K562 (cell line): Measurements from ENCODE around the gene SLC25A18. TPM values are rescaled to one million over a fixed set of nuclear protein-coding genes. Genes with fewer than 3 reads are reported as not detected.
A peak's percentile ranks its signal among the peaks of the same experiment; 100 is the strongest.

Source experiments
- ATAC-seq: fragments of 200-7000 bp; cut with Tn5 transposase; 3 replicates; pipeline ENCODE4 v1.9.1; 2020; ENCODE audit warnings: moderate library complexity
- BruUV-seq: library from RNA; stranded (reverse); fragments of 400-500 nt; replicated peaks from 2 replicates; lab custom pipeline; 2021; lab: Mats Ljungman, UMichigan
- CTCF ChIA-PET: fragments of 300-600 bp; formaldehyde crosslinking; extraction: SDS; loops from one replicate; lab custom pipeline; 2021; ENCODE audit warnings: low intra/inter-chr PET ratio; lab: Yijun Ruan, JAX
- POLR2A ChIA-PET: fragments of 300-600, 350-650 bp; sonication (Branson Sonifier 250); formaldehyde crosslinking; extraction: SDS; loops from one replicate; lab custom pipeline; 2021; ENCODE audit warnings: antibody characterized with exemption, inconsistent platforms; lab: Yijun Ruan, JAX
- DNase-seq, 4 experiments: peaks; one replicate each; pipeline versions ENCODE4 v3.0.0 to v3.0.0-alpha.2; 2011 to 2018; ENCODE audit warnings: low spot score in 3 of 4, mixed read lengths in 3 of 4; ENCODE audit errors: extremely low read depth in 1 of 4
- FAIRE-seq: peaks from 2 replicates; lab custom pipeline; 2011; peaks lifted over from hg19 to GRCh38; lab: Jason Lieb, UNC
- H2AFZ ChIP-seq: 2 replicates; pipeline ENCODE4 v1.6.0; 2011; ENCODE audit warnings: low read depth, low read length, control low read depth, inconsistent platforms
- H3K27ac ChIP-seq: fragments of 200-600 bp; 3 replicates; pipeline ENCODE4 v1.8.0; 2011; ENCODE audit warnings: low read depth, mild to moderate bottlenecking, control low read depth, inconsistent platforms, low read length, moderate library complexity, mixed read lengths; ENCODE audit errors: extremely low read depth
- H3K27me3 ChIP-seq, 2 experiments: fragments of 300-600 bp in 1 of 2; 2 replicates in 1 of 2; 3 replicates in 1 of 2; pipeline versions ENCODE4 v1.6.0 to v1.8.0; 2011; ENCODE audit warnings: inconsistent platforms in 2 of 2, low read length in 2 of 2, mild to moderate bottlenecking in 1 of 2, mixed read lengths in 1 of 2, moderate library complexity in 1 of 2; ENCODE audit not compliant: control insufficient read depth in 2 of 2, insufficient read depth in 2 of 2
- H3K36me3 ChIP-seq: fragments of 300-600 bp; 3 replicates; pipeline ENCODE4 v1.8.0; 2011; ENCODE audit warnings: mild to moderate bottlenecking, low read length, inconsistent platforms; ENCODE audit not compliant: control insufficient read depth, insufficient read depth
- H3K4me1 ChIP-seq, 2 experiments: fragments of 200-600 bp in 1 of 2; replicated peaks in 1 of 2; 2 replicates in 1 of 2; 3 replicates in 1 of 2; pipeline versions ENCODE4 v1.5.1 to v1.8.0; 2011; ENCODE audit warnings: inconsistent platforms in 2 of 2, low read length in 2 of 2, mild to moderate bottlenecking in 1 of 2, mixed read lengths in 1 of 2, moderate library complexity in 1 of 2; ENCODE audit not compliant: control insufficient read depth in 2 of 2, insufficient read depth in 2 of 2
- H3K4me2 ChIP-seq: 2 replicates; pipeline ENCODE4 v1.6.1; 2011; ENCODE audit warnings: low read length, control low read depth, inconsistent platforms, mixed read lengths; ENCODE audit not compliant: insufficient read depth
- H3K4me3 ChIP-seq: fragments of 200-600 bp; sonication (generic), shearing (Covaris generic); 2 replicates; pipeline ENCODE4 v1.5.1; 2016; ENCODE audit warnings: control low read depth, inconsistent platforms
- H3K79me2 ChIP-seq: fragments of 200-600 bp; 3 replicates; pipeline ENCODE4 v1.8.0; 2011; ENCODE audit warnings: low read length, inconsistent platforms; ENCODE audit not compliant: control insufficient read depth, insufficient read depth
- H3K9ac ChIP-seq, 2 experiments: 2 replicates each; pipeline versions ENCODE4 v1.6.0 to v1.6.1; 2011; ENCODE audit warnings: low read depth in 2 of 2, low read length in 2 of 2, control low read depth in 1 of 2, inconsistent platforms in 1 of 2, mild to moderate bottlenecking in 1 of 2, mixed read lengths in 1 of 2; ENCODE audit not compliant: insufficient read depth in 1 of 2
- H3K9me1 ChIP-seq: one replicate; pipeline ENCODE4 v1.6.0; 2011; ENCODE audit warnings: inconsistent platforms, mild to moderate bottlenecking, low read length, moderate library complexity; ENCODE audit not compliant: control insufficient read depth, insufficient read depth
- H3K9me3 ChIP-seq: replicated peaks from 2 replicates; pipeline ENCODE4 v1.5.1; 2011; ENCODE audit warnings: low read depth, low read length, inconsistent platforms; ENCODE audit not compliant: control insufficient read depth, insufficient read depth
- H4K20me1 ChIP-seq: replicated peaks from 2 replicates; pipeline ENCODE4 v1.6.1; 2011; ENCODE audit warnings: low read length, inconsistent platforms, mixed read lengths; ENCODE audit not compliant: control insufficient read depth, insufficient read depth
- MEF2D ChIP-seq: conservative IDR thresholded peaks from 2 replicates; pipeline ENCODE4 v1.6.1; 2016; ENCODE audit warnings: low read depth, missing genetic modification characterization, missing compliant biosample characterization
- NBN ChIP-seq: fragments of 450-650 bp; IDR thresholded peaks from 2 replicates; pipeline ENCODE4 v1.6.1; 2016; ENCODE audit warnings: low read depth, mild to moderate bottlenecking
- NCOR1 ChIP-seq: fragments of 450-650 bp; IDR thresholded peaks from 2 replicates; pipeline ENCODE4 v1.6.1; 2016; ENCODE audit warnings: mild to moderate bottlenecking, moderate library complexity
- OTX1 ChIP-seq: fragments of 450-650 bp; formaldehyde crosslinking; IDR thresholded peaks from 2 replicates; pipeline ENCODE4 v1.4.0; 2022; ENCODE audit warnings: mild to moderate bottlenecking
- REST ChIP-seq, 2 experiments: fragments of 450-650 bp; formaldehyde crosslinking in 1 of 2; IDR thresholded peaks; 2 replicates each; pipeline versions ENCODE4 v1.4.0 to v1.6.1; 2014 to 2020; ENCODE audit warnings: mild to moderate bottlenecking in 2 of 2, borderline replicate concordance in 1 of 2, low read depth in 1 of 2
- ZBTB7A ChIP-seq: IDR thresholded peaks from 2 replicates; pipeline ENCODE4 v1.6.1; 2011; ENCODE audit warnings: low read depth, mild to moderate bottlenecking, low read length, moderate library complexity, borderline replicate concordance; ENCODE audit not compliant: control insufficient read depth
- ZKSCAN1 ChIP-seq: fragments of 150-350 bp; IDR thresholded peaks from 2 replicates; pipeline ENCODE4 v1.6.1; 2016; ENCODE audit warnings: low read depth, low read length
- ZNF592 ChIP-seq: fragments of 450-650 bp; IDR thresholded peaks from 2 replicates; pipeline ENCODE4 v1.6.1; 2017; ENCODE audit warnings: antibody characterized with exemption, mild to moderate bottlenecking
- WGBS: fragments of 100-300 bp; shearing (Covaris generic); methylation state at CpG from one replicate; pipeline ENCODE4 v1.1.6; 2016; ENCODE audit warnings: low coverage, mixed read lengths; ENCODE audit not compliant: insufficient coverage; ENCODE audit errors: missing lambda C conversion rate; 5-methylcytosine and 5-hydroxymethylcytosine counted together
- in situ Hi-C: fragments of 300-500 bp; cut with MboI; formaldehyde crosslinking; loops from 4 replicates; pipeline ENCODE4 v1.15.0; 2018; ENCODE audit warnings: inconsistent platforms, mixed read lengths
- intact Hi-C: fragments of 100-400 bp; cut with micrococcal nuclease; formaldehyde crosslinking; loops from 2 replicates; pipeline ENCODE4 v1.14.2; 2022
- polyA plus RNA-seq, 8 experiments: library from polyadenylated mRNA; depleted of rRNA in 4 of 8; stranded (reverse) in 5 of 8; unstranded in 3 of 8; fragments of >200 nt; fragmentation: Nextera tagmentation in 2 of 8; fragmentation: Illumina TruSeq in 1 of 8; extraction: Ambion mirVana in 2 of 8; extraction: Trizol in 1 of 8; gene quantifications; 2 replicates each; pipeline versions ENCODE4 v1.2.1 to v1.2.3, GENCODE V29; 2011 to 2014; ENCODE audit warnings: inconsistent platforms in 1 of 8, missing spikeins in 1 of 8
- total RNA-seq, 7 experiments: library from RNA; depleted of rRNA in 6 of 7; stranded (reverse); fragments of >200 nt in 6 of 7; fragmentation: Illumina TruSeq in 2 of 7; extraction: Trizol in 2 of 7; gene quantifications; 2 replicates each; pipeline versions ENCODE4 v1.2.1 to v1.2.3, GENCODE V29; 2011 to 2021; ENCODE audit warnings: low replicate concordance in 1 of 7
- TF ChIP-seq, protein P1 (sequence below): fragments of 250-450 bp; sonication (Bioruptor Pico); IDR thresholded peaks from 2 replicates; pipeline ENCODE4 v1.8.0; 2021; ENCODE audit warnings: mild to moderate bottlenecking, moderate library complexity

SLC25A18 gene
- total and polyA plus RNA-seq, 9 of the 15 experiments (the other 6 are each of a cell fraction or from before 2014, with no cell fraction given), result 0.04 TPM; not detected in 8

- CTCF ChIA-PET, result no interaction called here
- POLR2A ChIA-PET, result interaction anchor here (0.6 to 2.0 kb wide), 4 partner anchors 10 to 191 kb away, joined by 3 to 6 read pairs (median 4); no protein-coding TSS in a partner anchor
- BruUV-seq, result TSS peak; percentile 67
- Histone ChIP-seq H3K9ac (no peak overlapping the region), H3K4me1 (no peaks in the 10 kb centered on the region), H3K79me2 (no peaks in the 10 kb centered on the region), H3K9me3 (no peaks in the 10 kb centered on the region), H3K27me3 (no peaks in the 10 kb centered on the region), H3K36me3 (peaks cover 68% of the 10 kb centered on the region), H3K4me2 (no peak overlapping the region), H3K9me1 (no peaks in the 10 kb centered on the region), H4K20me1 (no peaks in the 10 kb centered on the region), H3K27ac (no peak overlapping the region), H2AFZ (no peak overlapping the region), H3K4me3 (no peak overlapping the region)
- intact Hi-C loops, result no loop called here
- 79% methylated on average over 5 of the region's 5 CpGs for WGBS
- in situ Hi-C loops, result no loop called here
- DNase-seq (no peak), ATAC-seq (no peak), FAIRE-seq (no peak)
- TF ChIP-seq OTX1 (CRISPR knock-in tag), result no peak
- TF ChIP-seq NCOR1, result no peak
- TF ChIP-seq, protein P1, sequence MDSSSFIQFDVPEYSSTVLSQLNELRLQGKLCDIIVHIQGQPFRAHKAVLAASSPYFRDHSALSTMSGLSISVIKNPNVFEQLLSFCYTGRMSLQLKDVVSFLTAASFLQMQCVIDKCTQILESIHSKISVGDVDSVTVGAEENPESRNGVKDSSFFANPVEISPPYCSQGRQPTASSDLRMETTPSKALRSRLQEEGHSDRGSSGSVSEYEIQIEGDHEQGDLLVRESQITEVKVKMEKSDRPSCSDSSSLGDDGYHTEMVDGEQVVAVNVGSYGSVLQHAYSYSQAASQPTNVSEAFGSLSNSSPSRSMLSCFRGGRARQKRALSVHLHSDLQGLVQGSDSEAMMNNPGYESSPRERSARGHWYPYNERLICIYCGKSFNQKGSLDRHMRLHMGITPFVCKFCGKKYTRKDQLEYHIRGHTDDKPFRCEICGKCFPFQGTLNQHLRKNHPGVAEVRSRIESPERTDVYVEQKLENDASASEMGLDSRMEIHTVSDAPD, result no peak
- TF ChIP-seq ZNF592, result no peak
- TF ChIP-seq NBN, result no peak
- no peak for TF ChIP-seq MEF2D (tag)
- no peak for TF ChIP-seq REST (IDR thresholded peaks at IDR 0.05; ENCODE audit: borderline replicate concordance)
- TF ChIP-seq REST (CRISPR knock-in tag; IDR thresholded peaks at IDR 0.05; ENCODE audit: low read depth), result no peak
- TF ChIP-seq ZBTB7A, result no peak
- no peak for TF ChIP-seq ZKSCAN1
These were observed 28.9 kb downstream of the SLC25A18 start for GRCh38 chr22:17592201-17592600.
